PC-3 (cell line): ENCODE data around the gene F2RL1. TPM values are rescaled to one million over a fixed set of nuclear protein-coding genes. Genes with fewer than 3 reads are reported as not detected.
"Not testable (repeated sequence)": the region's sequence is repeated elsewhere in the genome, so short reads cannot be mapped to it uniquely, and the experiment has no call there.

Source experiments
- ATAC-seq: fragments of 200-7000 bp; cut with Tn5 transposase; 2 replicates; pipeline ENCODE4 v1.9.1; 2020; ENCODE audit warnings: mild to moderate bottlenecking, moderate library complexity
- BruUV-seq: library from RNA; stranded (reverse); fragments of 400-500 nt; replicated peaks from 2 replicates; lab custom pipeline; 2021; lab: Mats Ljungman, UMichigan
- CTCF ChIA-PET: fragments of 300-600 bp; sonication (Branson Sonifier 250); formaldehyde crosslinking; loops from one replicate; lab custom pipeline; 2022; ENCODE audit warnings: antibody characterized with exemption; lab: Charles Lee
- POLR2A ChIA-PET: fragments of 300-600 bp; sonication (Branson Sonifier 250); formaldehyde crosslinking; loops from one replicate; lab custom pipeline; 2022; ENCODE audit warnings: antibody characterized with exemption; ENCODE audit not compliant: unreplicated experiment; lab: Charles Lee
- DNase-seq: peaks from one replicate; pipeline ENCODE4 v3.0.0-alpha.2; 2015
- H2AFZ ChIP-seq: fragments of 300-600 bp; sonication (generic); 2 replicates; pipeline ENCODE4 v1.6.0; 2016; ENCODE audit warnings: antibody characterized with exemption, low read length
- H3F3A ChIP-seq: fragments of 300-600 bp; sonication (generic); one replicate; pipeline ENCODE4 v1.6.0; 2017; ENCODE audit warnings: antibody characterized with exemption, low read length, control low read depth, mild to moderate bottlenecking; ENCODE audit not compliant: unreplicated experiment
- H3K27ac ChIP-seq: fragments of 300-600 bp; sonication (generic); 2 replicates; pipeline ENCODE4 v1.5.1; 2016; ENCODE audit warnings: mild to moderate bottlenecking, low read length
- H3K27me3 ChIP-seq: fragments of 300-600 bp; sonication (generic); 2 replicates; pipeline ENCODE4 v1.6.1; 2016; ENCODE audit warnings: low read length, mixed read lengths
- H3K36me3 ChIP-seq: fragments of 300-600 bp; sonication (generic); 2 replicates; pipeline ENCODE4 v1.6.1; 2016; ENCODE audit warnings: low read depth, mixed run types, low read length, mixed read lengths
- H3K4me1 ChIP-seq: fragments of 300-600 bp; sonication (generic); 2 replicates; pipeline ENCODE4 v1.5.1; 2016; ENCODE audit warnings: low read length; ENCODE audit not compliant: insufficient read depth
- H3K4me2 ChIP-seq: fragments of 300-600 bp; sonication (generic); 2 replicates; pipeline ENCODE4 v1.6.0; 2016; ENCODE audit warnings: low read length
- H3K4me3 ChIP-seq: fragments of 300-600 bp; sonication (generic); 2 replicates; pipeline ENCODE4 v1.5.1; 2016; ENCODE audit warnings: mild to moderate bottlenecking, low read length, mixed read lengths
- H3K79me2 ChIP-seq: fragments of 300-600 bp; sonication (generic); 2 replicates; pipeline ENCODE4 v1.6.1; 2017; ENCODE audit warnings: low read length, mixed read lengths
- H3K9ac ChIP-seq: fragments of 300-600 bp; sonication (generic); 2 replicates; pipeline ENCODE4 v1.6.0; 2016; ENCODE audit warnings: mild to moderate bottlenecking, low read length
- H3K9me2 ChIP-seq: fragments of 300-600 bp; sonication (generic); replicated peaks from 2 replicates; pipeline ENCODE4 v1.6.1; 2016; ENCODE audit warnings: mixed run types, low read length, mixed read lengths
- H3K9me3 ChIP-seq: fragments of 300-600 bp; sonication (generic); 2 replicates; pipeline ENCODE4 v1.6.1; 2016; ENCODE audit warnings: low read length, mixed read lengths
- H4K20me1 ChIP-seq: fragments of 300-600 bp; sonication (generic); 2 replicates; pipeline ENCODE4 v1.6.1; 2016; ENCODE audit warnings: low read length, mixed read lengths
- CTCF ChIP-seq: fragments of 300-600 bp; sonication (generic); conservative IDR thresholded peaks from 2 replicates; pipeline ENCODE4 v1.5.1; 2017; ENCODE audit warnings: antibody characterized with exemption, low read depth, mild to moderate bottlenecking, low read length
- EZH2 ChIP-seq: fragments of 300-600 bp; sonication (generic); IDR thresholded peaks from one replicate; pipeline ENCODE4 v1.6.1; 2017; ENCODE audit warnings: antibody characterized with exemption, mild to moderate bottlenecking, low read length; ENCODE audit not compliant: unreplicated experiment
- EZH2phosphoT487 ChIP-seq: fragments of 300-600 bp; sonication (generic); IDR thresholded peaks from 2 replicates; pipeline ENCODE4 v1.6.1; 2018; ENCODE audit warnings: mild to moderate bottlenecking, antibody characterized with exemption, low read length, borderline replicate concordance
- intact Hi-C: fragments of 100-400 bp; cut with micrococcal nuclease; formaldehyde crosslinking; loops from 2 replicates; pipeline ENCODE4 v1.9.0; 2023
- total RNA-seq: library from RNA; depleted of rRNA; stranded (reverse); fragments of >200 nt; gene quantifications from 2 replicates; pipeline ENCODE4 v1.2.3, GENCODE V29; 2014

The F2RL1 gene
- total RNA-seq, 1 experiment from 2014 or later: 167 TPM

GRCh38 chr5:76851728-76852369, 33.0 kb downstream of the F2RL1 start:
- no peak for DNase-seq
- CTCF ChIA-PET: interaction anchor here (0.6 kb wide), 1 partner anchor 256 kb away, joined by 8 read pairs; no protein-coding TSS in a partner anchor
- H3K4me1 ChIP-seq: no peaks in the 10 kb centered on the region
- H3F3A ChIP-seq: no peaks in the 10 kb centered on the region
- H3K27ac ChIP-seq: no peak overlapping the region
- H3K36me3 ChIP-seq: no peaks in the 10 kb centered on the region
- no TSS peak for BruUV-seq
- intact Hi-C loops: no loop called here
- no peaks in the 10 kb centered on the region for H3K79me2 ChIP-seq
- H2AFZ ChIP-seq: no peak overlapping the region
- no peak overlapping the region for H3K9ac ChIP-seq
- H3K9me3 ChIP-seq: no peaks in the 10 kb centered on the region
- no peaks in the 10 kb centered on the region for H3K9me2 ChIP-seq
- no peaks in the 10 kb centered on the region for H4K20me1 ChIP-seq
- H3K27me3 ChIP-seq: no peaks in the 10 kb centered on the region
- H3K4me3 ChIP-seq: no peak overlapping the region
- no peak for TF ChIP-seq CTCF
- POLR2A ChIA-PET: no interaction called here
- ATAC-seq: no peak
- H3K4me2 ChIP-seq: no peak overlapping the region

- H3K4me1 ChIP-seq: no peaks in the 10 kb centered on the region
- H3K27me3 ChIP-seq: no peaks in the 10 kb centered on the region
- BruUV-seq: no TSS peak
- no peak overlapping the region for H3K27ac ChIP-seq
- no peak overlapping the region for H3K4me2 ChIP-seq
- no peaks in the 10 kb centered on the region for H4K20me1 ChIP-seq
- H3K9me3 ChIP-seq: no peaks in the 10 kb centered on the region
- H3K36me3 ChIP-seq: no peaks in the 10 kb centered on the region
- intact Hi-C loops: no loop called here
- no peak overlapping the region for H3K9ac ChIP-seq
- CTCF ChIA-PET: no interaction called here
- no peaks in the 10 kb centered on the region for H3K79me2 ChIP-seq
- DNase-seq (no peak), ATAC-seq (no peak)
- no peaks in the 10 kb centered on the region for H3K9me2 ChIP-seq
- no peak for TF ChIP-seq EZH2
- no peak for TF ChIP-seq EZH2phosphoT487
- no peak for TF ChIP-seq CTCF
- no peak overlapping the region for H3K4me3 ChIP-seq
- H2AFZ ChIP-seq: no peak overlapping the region
- POLR2A ChIA-PET: no interaction called here
- H3F3A ChIP-seq: no peaks in the 10 kb centered on the region
Measured at GRCh38 chr5:76852772-76853171, 33.9 kb downstream of the F2RL1 start.

- ATAC-seq, intact Hi-C loops, BruUV-seq: not testable (repeated sequence)
Measured at GRCh38 chr5:76853741-76854140, 34.9 kb downstream of the F2RL1 start.

More at GRCh38 chr5:76853741-76854140, 34.9 kb downstream of the F2RL1 start:
- H3K9me2 ChIP-seq, H3K79me2 ChIP-seq, DNase-seq, POLR2A ChIA-PET, H3K4me3 ChIP-seq, H3K9me3 ChIP-seq, H2AFZ ChIP-seq, H3K27ac ChIP-seq, H3K27me3 ChIP-seq, CTCF ChIA-PET, H3K4me1 ChIP-seq, H3K36me3 ChIP-seq, H4K20me1 ChIP-seq, H3F3A ChIP-seq, H3K9ac ChIP-seq, H3K4me2 ChIP-seq: not testable (repeated sequence)
